K562 (cell line): ENCODE results near the gene GATA5. TPM values are rescaled to one million over a fixed set of nuclear protein-coding genes. Genes with fewer than 3 reads are reported as not detected.

Experiments used
- DMBX1 ChIP-seq: fragments of 250-450 bp; sonication (Bioruptor Pico); IDR thresholded peaks from 2 replicates; pipeline ENCODE4 v1.8.0; 2022; ENCODE audit warnings: inconsistent platforms, mild to moderate bottlenecking, moderate library complexity, borderline replicate concordance
- FOXO4 ChIP-seq: fragments of 450-650 bp; formaldehyde crosslinking; IDR thresholded peaks from 2 replicates; pipeline ENCODE4 v1.4.0; 2020; ENCODE audit warnings: mild to moderate bottlenecking, moderate library complexity
- L3MBTL2 ChIP-seq: fragments of 450-650 bp; IDR thresholded peaks from 2 replicates; pipeline ENCODE4 v1.6.1; 2016; ENCODE audit warnings: mild to moderate bottlenecking, moderate library complexity
- MAFG ChIP-seq: fragments of 450-650 bp; conservative IDR thresholded peaks from 2 replicates; pipeline ENCODE4 v1.6.1; 2016; ENCODE audit warnings: missing genetic modification characterization, missing compliant biosample characterization
- MAX ChIP-seq: sonication (generic); formaldehyde crosslinking; IDR thresholded peaks from 2 replicates; pipeline ENCODE4 v1.9.0; 2022; ENCODE audit warnings: mild to moderate bottlenecking, missing genetic modification reagents
- MXI1 ChIP-seq: IDR thresholded peaks from 2 replicates; pipeline ENCODE4 v1.6.1; 2011; ENCODE audit warnings: low read depth, mild to moderate bottlenecking, improper control_type of control experiment, low read length
- MYBL2 ChIP-seq, 2 experiments: fragments of 450-650 bp in 1 of 2; sonication (generic) in 1 of 2; formaldehyde crosslinking in 1 of 2; IDR thresholded peaks; 2 replicates each; pipeline versions ENCODE4 v1.6.1 to v1.8.1; 2017 to 2022; ENCODE audit warnings: borderline replicate concordance in 1 of 2, inconsistent platforms in 1 of 2, low read depth in 1 of 2, mild to moderate bottlenecking in 1 of 2, missing genetic modification reagents in 1 of 2, moderate library complexity in 1 of 2
- PBX2 ChIP-seq, 2 experiments: IDR thresholded peaks in 1 of 2; conservative IDR thresholded peaks in 1 of 2; 2 replicates each; pipeline ENCODE4 v1.6.1; 2016; ENCODE audit warnings: low read depth in 2 of 2, mild to moderate bottlenecking in 1 of 2, missing compliant biosample characterization in 1 of 2, missing genetic modification characterization in 1 of 2, moderate library complexity in 1 of 2
- PHF20 ChIP-seq: fragments of 450-650 bp; IDR thresholded peaks from 2 replicates; pipeline ENCODE4 v1.6.1; 2018; ENCODE audit not compliant: partially characterized antibody
- PURB ChIP-seq: sonication (generic); formaldehyde crosslinking; IDR thresholded peaks from 2 replicates; pipeline ENCODE4 v1.9.0; 2021; ENCODE audit warnings: low read depth, mild to moderate bottlenecking, missing genetic modification reagents
- TAL1 ChIP-seq: fragments of 450-650 bp; IDR thresholded peaks from 2 replicates; pipeline ENCODE4 v1.6.1; 2016; ENCODE audit warnings: mild to moderate bottlenecking
- TOE1 ChIP-seq, 2 experiments: fragments of 450-650 bp in 1 of 2; sonication (generic) in 1 of 2; formaldehyde crosslinking in 1 of 2; IDR thresholded peaks; 2 replicates each; pipeline versions ENCODE4 v1.7.1 to v1.8.0; 2016 to 2022; ENCODE audit warnings: borderline replicate concordance in 2 of 2, mild to moderate bottlenecking in 2 of 2, antibody characterized with exemption in 1 of 2, inconsistent platforms in 1 of 2, low read depth in 1 of 2, missing genetic modification reagents in 1 of 2, moderate library complexity in 1 of 2
- ZNF311 ChIP-seq: fragments of 250-450 bp; sonication (Bioruptor Pico); IDR thresholded peaks from 2 replicates; pipeline ENCODE4 v1.4.0; 2020; ENCODE audit warnings: mild to moderate bottlenecking, moderate library complexity
- polyA plus RNA-seq, 8 experiments: library from polyadenylated mRNA; depleted of rRNA in 4 of 8; stranded (reverse) in 5 of 8; unstranded in 3 of 8; fragments of >200 nt; fragmentation: Nextera tagmentation in 2 of 8; fragmentation: Illumina TruSeq in 1 of 8; extraction: Ambion mirVana in 2 of 8; extraction: Trizol in 1 of 8; gene quantifications; 2 replicates each; pipeline versions ENCODE4 v1.2.1 to v1.2.3, GENCODE V29; 2011 to 2014; ENCODE audit warnings: inconsistent platforms in 1 of 8, missing spikeins in 1 of 8
- total RNA-seq, 7 experiments: library from RNA; depleted of rRNA in 6 of 7; stranded (reverse); fragments of >200 nt in 6 of 7; fragmentation: Illumina TruSeq in 2 of 7; extraction: Trizol in 2 of 7; gene quantifications; 2 replicates each; pipeline versions ENCODE4 v1.2.1 to v1.2.3, GENCODE V29; 2011 to 2021; ENCODE audit warnings: low replicate concordance in 1 of 7
- TF ChIP-seq, protein P1 (sequence below): fragments of 450-650 bp; IDR thresholded peaks from 2 replicates; pipeline ENCODE4 v1.6.1; 2017; ENCODE audit warnings: antibody characterized with exemption, mild to moderate bottlenecking
- TF ChIP-seq, protein P2 (sequence below): sonication (generic); formaldehyde crosslinking; IDR thresholded peaks from 2 replicates; pipeline ENCODE4 v1.8.1; 2023; ENCODE audit warnings: mild to moderate bottlenecking, missing genetic modification reagents

The GATA5 gene
- total and polyA plus RNA-seq, 9 of the 15 experiments (the other 6 are each of a cell fraction or from before 2014, with no cell fraction given): 0.09 to 0.57 (median 0.20) TPM; not detected in 3

DNA sequence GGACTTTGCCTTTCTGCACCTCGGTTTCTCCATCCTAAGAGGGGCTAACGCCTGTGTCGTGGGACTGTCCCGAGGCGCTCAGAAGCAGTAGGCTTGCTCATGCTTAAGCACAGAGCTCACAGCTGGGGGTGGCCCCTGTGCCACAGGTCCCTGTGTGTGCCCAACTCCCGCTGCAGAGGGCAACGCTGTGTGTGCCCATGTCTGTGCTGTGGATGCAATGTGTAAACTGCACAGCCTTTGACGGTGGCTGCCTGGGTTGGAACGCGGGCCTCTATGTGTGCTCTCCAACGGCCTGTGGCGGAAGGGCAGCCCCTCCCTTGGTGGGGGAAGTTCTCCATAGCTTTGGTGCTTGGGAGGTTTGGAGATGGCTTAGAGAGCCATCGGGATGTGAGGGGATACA lies 10.7 kb upstream of the GATA5 start (continued):
- TF ChIP-seq MAX (no peak), MXI1 (no peak), TOE1 (IDR thresholded peaks at IDR 0.05; ENCODE audit: borderline replicate concordance) (no peak), TOE1 (CRISPR knock-in tag; IDR thresholded peaks at IDR 0.05; ENCODE audit: borderline replicate concordance, low read depth) (no peak), DMBX1 (CRISPR knock-in tag) (0 out of 2 replicates have a peak, but pooled peaks have one; percentile 32), PURB (no peak), PBX2 (CRISPR knock-in tag; IDR thresholded peaks at IDR 0.05; ENCODE audit: low read depth) (no peak), PBX2 (tag; conservative IDR thresholded peaks at IDR 0.05; ENCODE audit: low read depth) (no peak), ZNF311 (CRISPR knock-in tag) (no peak), MYBL2 (IDR thresholded peaks at IDR 0.05; ENCODE audit: low read depth) (no peak), MYBL2 (CRISPR knock-in tag; IDR thresholded peaks at IDR 0.05; ENCODE audit: borderline replicate concordance) (no peak), L3MBTL2 (no peak), FOXO4 (CRISPR knock-in tag) (no peak), MAFG (tag) (no peak), PHF20 (no peak), TAL1 (no peak)
- TF ChIP-seq, protein P1, sequence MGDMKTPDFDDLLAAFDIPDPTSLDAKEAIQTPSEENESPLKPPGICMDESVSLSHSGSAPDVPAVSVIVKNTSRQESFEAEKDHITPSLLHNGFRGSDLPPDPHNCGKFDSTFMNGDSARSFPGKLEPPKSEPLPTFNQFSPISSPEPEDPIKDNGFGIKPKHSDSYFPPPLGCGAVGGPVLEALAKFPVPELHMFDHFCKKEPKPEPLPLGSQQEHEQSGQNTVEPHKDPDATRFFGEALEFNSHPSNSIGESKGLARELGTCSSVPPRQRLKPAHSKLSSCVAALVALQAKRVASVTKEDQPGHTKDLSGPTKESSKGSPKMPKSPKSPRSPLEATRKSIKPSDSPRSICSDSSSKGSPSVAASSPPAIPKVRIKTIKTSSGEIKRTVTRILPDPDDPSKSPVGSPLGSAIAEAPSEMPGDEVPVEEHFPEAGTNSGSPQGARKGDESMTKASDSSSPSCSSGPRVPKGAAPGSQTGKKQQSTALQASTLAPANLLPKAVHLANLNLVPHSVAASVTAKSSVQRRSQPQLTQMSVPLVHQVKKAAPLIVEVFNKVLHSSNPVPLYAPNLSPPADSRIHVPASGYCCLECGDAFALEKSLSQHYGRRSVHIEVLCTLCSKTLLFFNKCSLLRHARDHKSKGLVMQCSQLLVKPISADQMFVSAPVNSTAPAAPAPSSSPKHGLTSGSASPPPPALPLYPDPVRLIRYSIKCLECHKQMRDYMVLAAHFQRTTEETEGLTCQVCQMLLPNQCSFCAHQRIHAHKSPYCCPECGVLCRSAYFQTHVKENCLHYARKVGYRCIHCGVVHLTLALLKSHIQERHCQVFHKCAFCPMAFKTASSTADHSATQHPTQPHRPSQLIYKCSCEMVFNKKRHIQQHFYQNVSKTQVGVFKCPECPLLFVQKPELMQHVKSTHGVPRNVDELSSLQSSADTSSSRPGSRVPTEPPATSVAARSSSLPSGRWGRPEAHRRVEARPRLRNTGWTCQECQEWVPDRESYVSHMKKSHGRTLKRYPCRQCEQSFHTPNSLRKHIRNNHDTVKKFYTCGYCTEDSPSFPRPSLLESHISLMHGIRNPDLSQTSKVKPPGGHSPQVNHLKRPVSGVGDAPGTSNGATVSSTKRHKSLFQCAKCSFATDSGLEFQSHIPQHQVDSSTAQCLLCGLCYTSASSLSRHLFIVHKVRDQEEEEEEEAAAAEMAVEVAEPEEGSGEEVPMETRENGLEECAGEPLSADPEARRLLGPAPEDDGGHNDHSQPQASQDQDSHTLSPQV: peak; percentile 50; the same call in 1 of the 2 replicates
- TF ChIP-seq, protein P2, sequence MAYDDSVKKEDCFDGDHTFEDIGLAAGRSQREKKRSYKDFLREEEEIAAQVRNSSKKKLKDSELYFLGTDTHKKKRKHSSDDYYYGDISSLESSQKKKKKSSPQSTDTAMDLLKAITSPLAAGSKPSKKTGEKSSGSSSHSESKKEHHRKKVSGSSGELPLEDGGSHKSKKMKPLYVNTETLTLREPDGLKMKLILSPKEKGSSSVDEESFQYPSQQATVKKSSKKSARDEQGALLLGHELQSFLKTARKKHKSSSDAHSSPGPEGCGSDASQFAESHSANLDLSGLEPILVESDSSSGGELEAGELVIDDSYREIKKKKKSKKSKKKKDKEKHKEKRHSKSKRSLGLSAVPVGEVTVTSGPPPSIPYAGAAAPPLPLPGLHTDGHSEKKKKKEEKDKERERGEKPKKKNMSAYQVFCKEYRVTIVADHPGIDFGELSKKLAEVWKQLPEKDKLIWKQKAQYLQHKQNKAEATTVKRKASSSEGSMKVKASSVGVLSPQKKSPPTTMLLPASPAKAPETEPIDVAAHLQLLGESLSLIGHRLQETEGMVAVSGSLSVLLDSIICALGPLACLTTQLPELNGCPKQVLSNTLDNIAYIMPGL (CRISPR knock-in tag): no peak
